Testis (tissue), 3 donors: ENCODE data around the gene NDUFB6. TPM values are rescaled to one million over a fixed set of nuclear protein-coding genes. Genes with fewer than 3 reads are reported as not detected.

Experiments
- DNase-seq: peaks from one replicate; pipeline ENCODE4 v3.0.0-alpha.2; 2019
- H3K27ac ChIP-seq, 2 donors: fragments of 200-600 bp; sonication (generic); one replicate each; pipeline ENCODE4 v1.5.1; 2019
- H3K27me3 ChIP-seq: fragments of 200-600 bp; sonication (generic); one replicate; pipeline ENCODE4 v1.5.1; 2019
- H3K36me3 ChIP-seq: fragments of 200-600 bp; sonication (generic); one replicate; pipeline ENCODE4 v1.5.1; 2017; ENCODE audit warnings: low read depth; ENCODE audit errors: missing control alignments
- H3K4me1 ChIP-seq: fragments of 200-600 bp; sonication (generic); one replicate; pipeline ENCODE4 v1.5.1; 2019
- H3K4me3 ChIP-seq, 2 donors: fragments of 200-600 bp; sonication (generic); one replicate each; pipeline ENCODE4 v1.5.1; 2017 to 2019
- H3K9me3 ChIP-seq: fragments of 200-600 bp; sonication (generic); one replicate; pipeline ENCODE4 v1.5.1; 2017
- POLR2A ChIP-seq: fragments of 450-650 bp; IDR thresholded peaks from one replicate; pipeline ENCODE4 v1.6.1; 2017; ENCODE audit warnings: antibody characterized with exemption, mild to moderate bottlenecking, moderate library complexity
- WGBS, 2 donors: methylation state at CpG; one replicate each; pipeline ENCODE4 v1.1.5; 2018; 5-methylcytosine and 5-hydroxymethylcytosine counted together
- intact Hi-C: fragments of 100-400 bp; cut with DNase I; formaldehyde crosslinking; loops from one replicate; pipeline ENCODE4 v1.15.1; 2023; ENCODE audit warnings: low total_unique reads
- polyA plus RNA-seq: library from polyadenylated mRNA; stranded (reverse); fragments of 350-450 nt; fragmentation: Illumina TruSeq; extraction: RNeasy Lipid Tissue Mini Kit (QIAGEN cat#74804); gene quantifications from one replicate; pipeline ENCODE4 v1.2.3, GENCODE V29; 2014; ENCODE audit warnings: low read depth, low replicate concordance; ENCODE audit not compliant: insufficient read depth
- total RNA-seq, 2 donors: library from RNA; depleted of rRNA; stranded (reverse); fragments of >200 nt; gene quantifications; one replicate each; pipeline ENCODE4 v1.2.3, GENCODE V29; 2016
- TF ChIP-seq, protein P1 (sequence below), 3 experiments: fragments of 450-650 bp in 2 of 3; fragments of 200-600 bp in 1 of 3; sonication (generic) in 1 of 3; IDR thresholded peaks; one replicate each; pipeline ENCODE4 v1.5.1; 2016 to 2019; ENCODE audit warnings: antibody characterized with exemption in 3 of 3, mild to moderate bottlenecking in 2 of 3, moderate library complexity in 1 of 3

NDUFB6 gene
- total and polyA plus RNA-seq, 3 donors from 2014 or later: 56.4 to 97.9 (median 61.8) TPM

DNA sequence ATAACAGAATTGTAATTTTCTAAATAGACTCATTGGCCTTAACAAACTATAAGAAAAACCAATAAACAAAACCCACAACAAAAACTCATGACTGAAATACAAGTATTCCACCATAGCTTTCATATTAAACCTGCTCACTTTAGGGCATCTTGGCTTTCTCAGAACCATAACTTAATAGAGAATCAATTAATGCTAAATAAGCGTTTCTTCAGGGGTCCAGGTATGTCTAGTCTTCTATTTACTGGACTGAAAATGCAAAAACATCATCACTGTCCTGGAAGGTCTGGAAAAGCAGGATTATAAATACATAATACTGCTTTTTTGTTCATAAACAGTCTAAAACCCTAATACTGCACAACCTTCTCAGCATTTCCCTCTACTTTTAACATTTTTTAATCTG lies 27.1 kb downstream of the NDUFB6 start:
- Histone ChIP-seq H3K4me3 (no peak overlapping the region), H3K36me3 (peaks cover 3% of the 10 kb centered on the region), H3K9me3 (no peaks in the 10 kb centered on the region), H3K27me3 (no peaks in the 10 kb centered on the region), H3K4me1 (peaks cover 17% of the 10 kb centered on the region), H3K27ac (no peak overlapping the region)
- no peak for TF ChIP-seq POLR2A
- TF ChIP-seq, protein P1, sequence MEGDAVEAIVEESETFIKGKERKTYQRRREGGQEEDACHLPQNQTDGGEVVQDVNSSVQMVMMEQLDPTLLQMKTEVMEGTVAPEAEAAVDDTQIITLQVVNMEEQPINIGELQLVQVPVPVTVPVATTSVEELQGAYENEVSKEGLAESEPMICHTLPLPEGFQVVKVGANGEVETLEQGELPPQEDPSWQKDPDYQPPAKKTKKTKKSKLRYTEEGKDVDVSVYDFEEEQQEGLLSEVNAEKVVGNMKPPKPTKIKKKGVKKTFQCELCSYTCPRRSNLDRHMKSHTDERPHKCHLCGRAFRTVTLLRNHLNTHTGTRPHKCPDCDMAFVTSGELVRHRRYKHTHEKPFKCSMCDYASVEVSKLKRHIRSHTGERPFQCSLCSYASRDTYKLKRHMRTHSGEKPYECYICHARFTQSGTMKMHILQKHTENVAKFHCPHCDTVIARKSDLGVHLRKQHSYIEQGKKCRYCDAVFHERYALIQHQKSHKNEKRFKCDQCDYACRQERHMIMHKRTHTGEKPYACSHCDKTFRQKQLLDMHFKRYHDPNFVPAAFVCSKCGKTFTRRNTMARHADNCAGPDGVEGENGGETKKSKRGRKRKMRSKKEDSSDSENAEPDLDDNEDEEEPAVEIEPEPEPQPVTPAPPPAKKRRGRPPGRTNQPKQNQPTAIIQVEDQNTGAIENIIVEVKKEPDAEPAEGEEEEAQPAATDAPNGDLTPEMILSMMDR (IDR thresholded peaks at IDR 0.05): no peak
- no peak for DNase-seq
- intact Hi-C loops: no loop called here
- WGBS, 2 donors: 77 to 87% methylated on average over 1 of the region's 1 CpG

DNA sequence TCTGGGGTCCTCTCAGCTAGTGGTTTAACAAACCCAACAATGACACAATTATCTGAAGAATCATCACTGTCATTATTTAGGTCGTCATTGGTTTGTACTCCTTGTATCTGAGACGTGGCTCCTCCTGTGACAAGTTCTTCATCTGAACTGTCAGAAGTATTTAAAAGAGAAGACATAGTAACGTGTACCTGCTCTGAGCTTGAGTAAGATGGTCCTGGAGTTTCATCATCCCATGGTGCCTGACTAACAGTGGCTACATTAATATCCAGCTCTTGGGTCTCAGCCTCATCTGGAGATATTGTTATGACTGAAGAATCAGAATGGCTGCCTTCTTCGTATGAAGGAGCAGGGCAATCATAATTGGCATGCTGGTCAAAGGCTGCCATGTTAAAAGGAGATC lies 29.9 kb downstream of the NDUFB6 start:
- peaks cover 3% of the 10 kb centered on the region for H3K36me3 ChIP-seq
- H3K27me3 ChIP-seq: no peaks in the 10 kb centered on the region
- TF ChIP-seq, protein P1 (IDR thresholded peaks at IDR 0.05): no peak
- no peak for TF ChIP-seq POLR2A
- intact Hi-C loops: no loop called here
- H3K9me3 ChIP-seq: no peaks in the 10 kb centered on the region
- H3K27ac ChIP-seq: no peak overlapping the region
- H3K4me1 ChIP-seq: peaks cover 4% of the 10 kb centered on the region
- H3K4me3 ChIP-seq: no peak overlapping the region
- no peak for DNase-seq
- 88 to 93% methylated on average over 4 of the region's 4 CpGs for WGBS, 2 donors

GRCh38 chr9:32533816-32534215 lies 39.1 kb downstream of the NDUFB6 start:
- DNase-seq: no peak
- no peaks in the 10 kb centered on the region for H3K27me3 ChIP-seq
- H3K27ac ChIP-seq: no peak overlapping the region
- no peaks in the 10 kb centered on the region for H3K4me1 ChIP-seq
- no peaks in the 10 kb centered on the region for H3K36me3 ChIP-seq
- TF ChIP-seq POLR2A: no peak
- TF ChIP-seq, protein P1 (IDR thresholded peaks at IDR 0.05): no peak
- WGBS, 2 donors: 95 to 96% methylated on average over 4 of the region's 4 CpGs
- intact Hi-C loops: no loop called here
- H3K4me3 ChIP-seq: no peak overlapping the region
- H3K9me3 ChIP-seq: no peaks in the 10 kb centered on the region

- intact Hi-C loops: no loop called here
Observed at GRCh38 chr9:32533336-32533735, 39.6 kb downstream of the NDUFB6 start.

DNA sequence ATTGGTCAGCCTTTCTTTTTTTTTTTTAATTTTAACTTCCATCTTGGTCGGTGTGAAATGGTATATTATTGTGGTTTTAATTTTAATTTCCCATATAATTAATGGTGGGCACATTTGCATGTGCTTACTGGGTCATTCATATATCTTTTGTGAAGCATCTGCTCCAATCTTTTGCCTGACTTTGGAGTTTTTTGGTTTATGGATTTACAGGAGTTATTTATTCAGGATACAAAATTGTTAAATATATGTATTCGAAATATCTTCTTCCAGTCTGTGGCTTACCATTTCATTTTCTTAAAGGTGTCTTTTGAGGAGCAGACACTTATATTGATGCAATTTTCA lies 46.3 kb downstream of the NDUFB6 start:
- Histone ChIP-seq H3K9me3 (no peaks in the 10 kb centered on the region), H3K36me3 (no peaks in the 10 kb centered on the region), H3K4me1 (peaks cover 11% of the 10 kb centered on the region), H3K27me3 (no peaks in the 10 kb centered on the region), H3K27ac (peak overlapping the region; percentile 92), H3K4me3 (peak overlapping the region; percentile 68 to 73)
- no peak for DNase-seq
- no peak for TF ChIP-seq POLR2A
- TF ChIP-seq, protein P1 (IDR thresholded peaks at IDR 0.05): no peak
- intact Hi-C loops: no loop called here
- WGBS, 2 donors: 8 to 11% methylated on average over 2 of the region's 2 CpGs

More at GRCh38 chr9:32533336-32533735, 39.6 kb downstream of the NDUFB6 start:
- TF ChIP-seq, protein P1 (IDR thresholded peaks at IDR 0.05): no peak
- no peak for TF ChIP-seq POLR2A
- H3K27ac ChIP-seq: no peak overlapping the region
- H3K27me3 ChIP-seq: no peaks in the 10 kb centered on the region
- H3K9me3 ChIP-seq: no peaks in the 10 kb centered on the region
- no peaks in the 10 kb centered on the region for H3K36me3 ChIP-seq
- no peaks in the 10 kb centered on the region for H3K4me1 ChIP-seq
- no peak overlapping the region for H3K4me3 ChIP-seq
- no peak for DNase-seq
- WGBS, 2 donors: 93 to 97% methylated on average over 6 of the region's 6 CpGs
